Measurements from ENCODE around the gene PPIB.

GRCh38 chr15:64131547-64131946 lies 31.3 kb downstream of the PPIB start:
- TF ChIP-seq, protein P1, sequence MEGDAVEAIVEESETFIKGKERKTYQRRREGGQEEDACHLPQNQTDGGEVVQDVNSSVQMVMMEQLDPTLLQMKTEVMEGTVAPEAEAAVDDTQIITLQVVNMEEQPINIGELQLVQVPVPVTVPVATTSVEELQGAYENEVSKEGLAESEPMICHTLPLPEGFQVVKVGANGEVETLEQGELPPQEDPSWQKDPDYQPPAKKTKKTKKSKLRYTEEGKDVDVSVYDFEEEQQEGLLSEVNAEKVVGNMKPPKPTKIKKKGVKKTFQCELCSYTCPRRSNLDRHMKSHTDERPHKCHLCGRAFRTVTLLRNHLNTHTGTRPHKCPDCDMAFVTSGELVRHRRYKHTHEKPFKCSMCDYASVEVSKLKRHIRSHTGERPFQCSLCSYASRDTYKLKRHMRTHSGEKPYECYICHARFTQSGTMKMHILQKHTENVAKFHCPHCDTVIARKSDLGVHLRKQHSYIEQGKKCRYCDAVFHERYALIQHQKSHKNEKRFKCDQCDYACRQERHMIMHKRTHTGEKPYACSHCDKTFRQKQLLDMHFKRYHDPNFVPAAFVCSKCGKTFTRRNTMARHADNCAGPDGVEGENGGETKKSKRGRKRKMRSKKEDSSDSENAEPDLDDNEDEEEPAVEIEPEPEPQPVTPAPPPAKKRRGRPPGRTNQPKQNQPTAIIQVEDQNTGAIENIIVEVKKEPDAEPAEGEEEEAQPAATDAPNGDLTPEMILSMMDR (optimal IDR thresholded peaks at IDR 0.05 in 1 of 3, IDR thresholded peaks at IDR 0.05 in 1 of 3, conservative IDR thresholded peaks at IDR 0.05 in 1 of 3; ENCODE audit: extremely low read depth in 1 of 3, insufficient read depth in 2 of 3, low read length in 3 of 3): no peak
- TF ChIP-seq EZH2 (IDR thresholded peaks at IDR 0.05; ENCODE audit: low read length): no peak
